SK-N-SH (cell line): Measurements from ENCODE around the gene TMPRSS9. TPM values are rescaled to one million over a fixed set of nuclear protein-coding genes. Genes with fewer than 3 reads are reported as not detected.
A peak's percentile ranks its signal among the peaks of the same experiment; 100 is the strongest.

Experiments used
- CTCF ChIA-PET: fragments of 300-600, 350-600 bp; formaldehyde crosslinking; extraction: SDS; loops from one replicate; lab custom pipeline; 2021; lab: Yijun Ruan, JAX
- POLR2A ChIA-PET: fragments of 350-600 bp; sonication (Branson Sonifier 250); formaldehyde crosslinking; extraction: SDS; loops from one replicate; lab custom pipeline; 2020; ENCODE audit warnings: antibody characterized with exemption, inconsistent platforms; lab: Yijun Ruan, JAX
- DNase-seq: peaks from one replicate; pipeline ENCODE4 v3.0.0; 2012
- H2AFZ ChIP-seq: fragments of 200-600 bp; sonication (generic); 2 replicates; pipeline ENCODE4 v1.8.1; 2016; ENCODE audit warnings: antibody characterized with exemption, mild to moderate bottlenecking, low read depth
- H3F3A ChIP-seq: fragments of 200-600 bp; sonication (generic); replicated peaks from 2 replicates; pipeline ENCODE3; 2016; ENCODE audit warnings: antibody characterized with exemption, mild to moderate bottlenecking; ENCODE audit not compliant: insufficient read depth
- H3K27ac ChIP-seq, 2 experiments: fragments of 200-500 bp in 1 of 2; fragments of 200-600 bp in 1 of 2; sonication (Bioruptor generic) in 1 of 2; sonication (generic), shearing (Covaris generic) in 1 of 2; 2 replicates each; pipeline versions ENCODE4 v1.5.1 to v1.6.1; 2014 to 2016; ENCODE audit warnings: low read depth in 2 of 2, inconsistent platforms in 1 of 2, low read length in 1 of 2, mild to moderate bottlenecking in 1 of 2, mixed read lengths in 1 of 2
- H3K27me3 ChIP-seq: fragments of 200-600 bp; sonication (generic), shearing (Covaris generic); 2 replicates; pipeline ENCODE4 v1.6.1; 2016; ENCODE audit warnings: mixed run types; ENCODE audit not compliant: insufficient read depth
- H3K36me3 ChIP-seq, 2 experiments: fragments of 200-500 bp in 1 of 2; fragments of 200-600 bp in 1 of 2; sonication (Bioruptor generic) in 1 of 2; sonication (generic) in 1 of 2; replicated peaks in 1 of 2; 2 replicates each; pipeline versions ENCODE3 to v1.5.1; 2014 to 2016; ENCODE audit warnings: low read length in 1 of 2, mild to moderate bottlenecking in 1 of 2; ENCODE audit not compliant: insufficient read depth in 2 of 2, control insufficient read depth in 1 of 2
- H3K4me1 ChIP-seq, 2 experiments: fragments of 200-500 bp in 1 of 2; fragments of 200-600 bp in 1 of 2; sonication (Bioruptor generic) in 1 of 2; sonication (generic), shearing (Covaris generic) in 1 of 2; 2 replicates each; pipeline versions ENCODE4 v1.5.1 to v1.6.1; 2014 to 2016; ENCODE audit warnings: low read depth in 1 of 2, low read length in 1 of 2, mixed run types in 1 of 2; ENCODE audit not compliant: insufficient read depth in 2 of 2, control insufficient read depth in 1 of 2
- H3K4me2 ChIP-seq: fragments of 200-600 bp; sonication (generic), shearing (Covaris generic); 2 replicates; pipeline ENCODE4 v1.6.1; 2017; ENCODE audit warnings: mixed run types
- H3K4me3 ChIP-seq, 2 experiments: fragments of 200-500 bp in 1 of 2; fragments of 200-600 bp in 1 of 2; sonication (Bioruptor generic) in 1 of 2; sonication (generic), shearing (Covaris generic) in 1 of 2; 2 replicates each; pipeline versions ENCODE4 v1.5.1 to v1.8.1; 2014 to 2016; ENCODE audit warnings: low read depth in 2 of 2, inconsistent platforms in 1 of 2, low read length in 1 of 2, mild to moderate bottlenecking in 1 of 2, mixed read lengths in 1 of 2, moderate library complexity in 1 of 2
- H3K79me2 ChIP-seq: fragments of 200-600 bp; sonication (generic); 2 replicates; pipeline ENCODE4 v1.8.1; 2017; ENCODE audit warnings: mild to moderate bottlenecking; ENCODE audit not compliant: insufficient read depth
- H3K9ac ChIP-seq: fragments of 200-600 bp; sonication (generic); 2 replicates; pipeline ENCODE4 v1.6.1; 2017; ENCODE audit warnings: mixed run types
- H3K9me2 ChIP-seq: fragments of 200-600 bp; sonication (generic); 2 replicates; pipeline ENCODE4 v1.6.1; 2017; ENCODE audit warnings: mixed run types
- H3K9me3 ChIP-seq: fragments of 200-600 bp; sonication (generic); 2 replicates; pipeline ENCODE4 v1.6.1; 2017; ENCODE audit warnings: mixed run types, mild to moderate bottlenecking, moderate library complexity
- H4K20me1 ChIP-seq: fragments of 200-600 bp; sonication (generic); 2 replicates; pipeline ENCODE4 v1.6.1; 2017; ENCODE audit warnings: mild to moderate bottlenecking, mixed run types; ENCODE audit not compliant: insufficient read depth
- ELF1 ChIP-seq: IDR thresholded peaks from 2 replicates; pipeline ENCODE4 v1.4.0; 2012
- EP300 ChIP-seq, 2 experiments: IDR thresholded peaks; 2 replicates each; pipeline versions ENCODE4 v1.4.0 to v1.6.1; 2012; ENCODE audit warnings: borderline replicate concordance in 1 of 2, low read depth in 1 of 2, low read length in 1 of 2
- MXI1 ChIP-seq: IDR thresholded peaks from 2 replicates; pipeline ENCODE4 v1.6.1; 2012; ENCODE audit warnings: mild to moderate bottlenecking, low read depth, low read length, improper control_type of control experiment
- RAD21 ChIP-seq: IDR thresholded peaks from 2 replicates; pipeline ENCODE4 v1.6.1; 2012; ENCODE audit warnings: mild to moderate bottlenecking, low read length
- RFX5 ChIP-seq: IDR thresholded peaks from 2 replicates; pipeline ENCODE4 v1.6.1; 2012; ENCODE audit warnings: mild to moderate bottlenecking, improper control_type of control experiment, low read length
- RXRA ChIP-seq: IDR thresholded peaks from 2 replicates; pipeline ENCODE4 v1.4.0; 2012; ENCODE audit warnings: low read depth, mild to moderate bottlenecking, borderline replicate concordance
- SIN3A ChIP-seq: IDR thresholded peaks from 2 replicates; pipeline ENCODE4 v1.6.1; 2012; ENCODE audit warnings: low read depth, mild to moderate bottlenecking, low read length, moderate library complexity, borderline replicate concordance
- SMC3 ChIP-seq: IDR thresholded peaks from 2 replicates; pipeline ENCODE4 v1.6.1; 2012; ENCODE audit warnings: low read depth, low read length, improper control_type of control experiment
- TCF12 ChIP-seq: IDR thresholded peaks from 2 replicates; pipeline ENCODE4 v1.4.0; 2012
- TEAD4 ChIP-seq: IDR thresholded peaks from 2 replicates; pipeline ENCODE4 v1.4.0; 2012; ENCODE audit warnings: mild to moderate bottlenecking, borderline replicate concordance; ENCODE audit not compliant: insufficient read depth
- YY1 ChIP-seq: IDR thresholded peaks from 2 replicates; pipeline ENCODE4 v1.4.0; 2012; ENCODE audit warnings: low read depth, mild to moderate bottlenecking
- WGBS: methylation state at CpG from one replicate; pipeline ENCODE4 v1.1.6; 2017; ENCODE audit warnings: low lambda C conversion rate; 5-methylcytosine and 5-hydroxymethylcytosine counted together
- polyA plus RNA-seq, 3 experiments: library from polyadenylated mRNA; depleted of rRNA; stranded (reverse); fragments of >200 nt; gene quantifications; 2 replicates each; pipeline ENCODE4 v1.2.3, GENCODE V29; 2012
- TF ChIP-seq, protein P1 (sequence below): IDR thresholded peaks from 2 replicates; pipeline ENCODE4 v1.4.0; 2012; ENCODE audit warnings: low read depth
- TF ChIP-seq, protein P2 (sequence below): IDR thresholded peaks from 2 replicates; pipeline ENCODE4 v1.6.1; 2012; ENCODE audit warnings: mild to moderate bottlenecking, low read depth, low read length, moderate library complexity
- TF ChIP-seq, protein P3 (sequence below): fragments of 150-350 bp; IDR thresholded peaks from 2 replicates; pipeline ENCODE4 v1.6.1; 2017; ENCODE audit warnings: antibody characterized with exemption, low read length, low read depth, borderline replicate concordance

Gene TMPRSS9
- polyA plus RNA-seq, 1 of the 3 experiments (the other 2 are of a cell fraction), result not detected

DNA sequence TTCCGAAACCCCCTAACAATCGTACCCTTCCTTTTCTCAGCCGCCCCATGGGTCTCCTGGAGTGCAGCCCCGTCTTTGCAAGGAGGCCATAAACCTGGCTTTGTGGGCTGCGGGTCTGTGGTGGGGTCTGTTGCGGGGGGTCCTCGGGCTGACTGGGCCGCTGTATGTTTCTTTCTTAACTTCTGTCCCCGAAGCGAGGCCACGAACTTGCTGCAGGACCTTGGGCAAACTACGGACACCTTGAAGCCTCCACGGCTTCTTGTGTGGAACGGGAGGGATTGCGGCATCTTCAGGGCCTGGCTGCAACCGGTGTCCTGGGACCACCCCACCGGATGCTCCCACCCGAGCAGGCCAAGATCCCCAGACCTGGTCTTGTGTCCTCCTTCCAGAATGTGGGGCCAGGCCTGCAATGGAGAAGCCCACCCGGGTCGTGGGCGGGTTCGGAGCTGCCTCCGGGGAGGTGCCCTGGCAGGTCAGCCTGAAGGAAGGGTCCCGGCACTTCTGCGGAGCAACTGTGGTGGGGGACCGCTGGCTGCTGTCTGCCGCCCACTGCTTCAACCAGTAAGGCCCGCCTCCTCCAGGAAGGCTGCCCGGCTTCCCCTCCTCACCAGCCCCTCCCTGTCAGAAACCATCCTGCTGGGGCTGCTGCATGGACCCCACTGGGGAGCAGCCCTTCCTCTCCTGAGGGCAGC is 55.4 kb downstream of the TMPRSS9 start:
- CTCF ChIA-PET, result interaction anchor here (0.7 kb wide), 1 partner anchor 179 kb away, joined by 3 read pairs; the partner anchor contains the start of gene PLEKHJ1
- TF ChIP-seq TCF12 (no peak), YY1 (no peak), RXRA (no peak)
- TF ChIP-seq, protein P1, sequence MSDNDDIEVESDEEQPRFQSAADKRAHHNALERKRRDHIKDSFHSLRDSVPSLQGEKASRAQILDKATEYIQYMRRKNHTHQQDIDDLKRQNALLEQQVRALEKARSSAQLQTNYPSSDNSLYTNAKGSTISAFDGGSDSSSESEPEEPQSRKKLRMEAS, result no peak
- TF ChIP-seq, all 33 proteins: peak for 0
- no peak overlapping the region for H2AFZ ChIP-seq
- no peak overlapping the region for H3K4me3 ChIP-seq
- H4K20me1 ChIP-seq, result no peaks in the 10 kb centered on the region
- peaks cover 7% of the 10 kb centered on the region for H3F3A ChIP-seq
- H3K4me2 ChIP-seq, result no peak overlapping the region
- no peaks in the 10 kb centered on the region for H3K9me2 ChIP-seq
- H3K9me3 ChIP-seq, result 0 out of 2 replicates have a peak, but pooled peaks cover 5% of the 10 kb centered on the region
- POLR2A ChIA-PET, result interaction anchor here (0.9 kb wide), 1 partner anchor 12 kb away, joined by 4 read pairs; no protein-coding TSS in a partner anchor
- DNase-seq, result peak; percentile 33
- no peak overlapping the region for H3K9ac ChIP-seq
- peaks cover 2 to 6% of the 10 kb centered on the region in 2 experiments for H3K36me3 ChIP-seq
- no peaks in the 10 kb centered on the region; the same call in 1 of the 2 replicates for H3K27me3 ChIP-seq
- H3K27ac ChIP-seq, result no peak overlapping the region
- no peaks in the 10 kb centered on the region for H3K4me1 ChIP-seq
- 96% methylated on average over 11 of the region's 29 CpGs for WGBS
- no peaks in the 10 kb centered on the region for H3K79me2 ChIP-seq

DNA sequence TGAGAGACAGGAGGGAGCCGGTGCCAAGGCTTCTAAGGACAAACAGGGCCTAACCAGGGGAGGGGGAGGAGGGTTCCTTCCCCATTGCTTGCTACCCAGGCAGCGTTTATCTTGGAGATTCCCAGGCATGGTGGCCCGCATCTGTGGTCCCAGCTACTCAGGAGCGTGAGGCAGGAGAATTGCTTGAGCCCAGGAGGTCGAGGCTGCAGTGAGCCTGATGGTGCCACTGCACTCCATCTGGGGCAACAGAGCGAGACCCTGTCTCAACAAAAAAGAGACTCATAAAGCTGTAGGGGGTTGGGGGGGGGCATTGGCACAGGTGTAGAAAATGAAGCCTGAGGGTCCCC is 55.9 kb downstream of the TMPRSS9 start:
- H3K4me3 ChIP-seq, result no peak overlapping the region
- H3K9me2 ChIP-seq, result no peaks in the 10 kb centered on the region
- H2AFZ ChIP-seq, result no peak overlapping the region
- H3K27ac ChIP-seq, result no peak overlapping the region
- no peak overlapping the region for H3K9ac ChIP-seq
- 0 out of 2 replicates have a peak, but pooled peaks cover 5% of the 10 kb centered on the region for H3K9me3 ChIP-seq
- no peak for DNase-seq
- peaks cover 7% of the 10 kb centered on the region for H3F3A ChIP-seq
- H3K4me2 ChIP-seq, result no peak overlapping the region
- peaks cover 4 to 6% of the 10 kb centered on the region in 2 experiments for H3K36me3 ChIP-seq
- TF ChIP-seq YY1, result no peak
- ChIA-PET CTCF (no interaction called here), POLR2A (interaction anchor here (0.9 kb wide), 1 partner anchor 12 kb away, joined by 4 read pairs; no protein-coding TSS in a partner anchor)
- H3K79me2 ChIP-seq, result no peaks in the 10 kb centered on the region
- H4K20me1 ChIP-seq, result no peaks in the 10 kb centered on the region
- WGBS, result 60% methylated on average over 2 of the region's 6 CpGs
- H3K4me1 ChIP-seq, result no peaks in the 10 kb centered on the region
- H3K27me3 ChIP-seq, result no peaks in the 10 kb centered on the region; the same call in 1 of the 2 replicates

DNA sequence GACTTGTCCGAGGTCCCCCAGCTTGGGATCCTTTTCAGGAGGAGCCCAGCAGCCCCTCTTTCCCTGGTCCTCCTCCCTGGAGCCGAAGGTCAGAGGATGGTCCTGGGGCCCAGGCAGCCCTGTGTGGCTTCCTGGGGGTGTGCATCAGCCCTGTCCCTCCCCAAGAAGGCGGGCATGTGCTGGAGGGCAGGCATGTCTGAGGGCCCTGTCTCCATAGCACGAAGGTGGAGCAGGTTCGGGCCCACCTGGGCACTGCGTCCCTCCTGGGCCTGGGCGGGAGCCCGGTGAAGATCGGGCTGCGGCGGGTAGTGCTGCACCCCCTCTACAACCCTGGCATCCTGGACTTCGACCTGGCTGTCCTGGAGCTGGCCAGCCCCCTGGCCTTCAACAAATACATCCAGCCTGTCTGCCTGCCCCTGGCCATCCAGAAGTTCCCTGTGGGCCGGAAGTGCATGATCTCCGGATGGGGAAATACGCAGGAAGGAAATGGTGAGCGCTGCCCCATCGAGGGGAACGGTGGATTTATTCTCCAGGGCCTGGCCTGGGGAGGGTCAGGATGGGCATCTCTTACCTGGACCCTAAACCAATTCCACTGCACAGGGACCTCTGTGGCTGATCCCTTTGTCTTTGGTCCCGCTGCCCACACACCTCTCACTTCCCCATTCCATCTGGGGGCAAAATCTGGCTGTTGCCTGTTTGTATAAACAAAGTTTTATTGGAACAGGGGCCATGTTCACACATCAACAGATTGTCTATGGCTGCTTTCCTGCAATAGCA is 56.4 kb downstream of the TMPRSS9 start:
- Histone ChIP-seq H3K4me1 (no peaks in the 10 kb centered on the region), H3K9me2 (no peaks in the 10 kb centered on the region), H3K4me3 (no peak overlapping the region), H3K36me3 (peaks cover 4 to 6% of the 10 kb centered on the region in 2 experiments), H3K9me3 (0 out of 2 replicates have a peak, but pooled peaks cover 5% of the 10 kb centered on the region), H4K20me1 (no peaks in the 10 kb centered on the region), H3K27ac (no peak overlapping the region), H2AFZ (no peak overlapping the region), H3K27me3 (no peaks in the 10 kb centered on the region; the same call in 1 of the 2 replicates), H3K4me2 (no peak overlapping the region), H3K9ac (no peak overlapping the region), H3F3A (peaks cover 7% of the 10 kb centered on the region), H3K79me2 (no peaks in the 10 kb centered on the region)
- POLR2A ChIA-PET, result interaction anchor here (0.9 kb wide), 1 partner anchor 13 kb away, joined by 4 read pairs; no protein-coding TSS in a partner anchor
- peak; percentile 24 for DNase-seq
- CTCF ChIA-PET, result no interaction called here
- WGBS, result 95% methylated on average over 2 of the region's 19 CpGs
- TF ChIP-seq TCF12, result no peak
- TF ChIP-seq EP300 (IDR thresholded peaks at IDR 0.05; ENCODE audit: borderline replicate concordance in 1 of 2, low read depth in 1 of 2, low read length in 1 of 2), result no peak
- TF ChIP-seq, protein P2, sequence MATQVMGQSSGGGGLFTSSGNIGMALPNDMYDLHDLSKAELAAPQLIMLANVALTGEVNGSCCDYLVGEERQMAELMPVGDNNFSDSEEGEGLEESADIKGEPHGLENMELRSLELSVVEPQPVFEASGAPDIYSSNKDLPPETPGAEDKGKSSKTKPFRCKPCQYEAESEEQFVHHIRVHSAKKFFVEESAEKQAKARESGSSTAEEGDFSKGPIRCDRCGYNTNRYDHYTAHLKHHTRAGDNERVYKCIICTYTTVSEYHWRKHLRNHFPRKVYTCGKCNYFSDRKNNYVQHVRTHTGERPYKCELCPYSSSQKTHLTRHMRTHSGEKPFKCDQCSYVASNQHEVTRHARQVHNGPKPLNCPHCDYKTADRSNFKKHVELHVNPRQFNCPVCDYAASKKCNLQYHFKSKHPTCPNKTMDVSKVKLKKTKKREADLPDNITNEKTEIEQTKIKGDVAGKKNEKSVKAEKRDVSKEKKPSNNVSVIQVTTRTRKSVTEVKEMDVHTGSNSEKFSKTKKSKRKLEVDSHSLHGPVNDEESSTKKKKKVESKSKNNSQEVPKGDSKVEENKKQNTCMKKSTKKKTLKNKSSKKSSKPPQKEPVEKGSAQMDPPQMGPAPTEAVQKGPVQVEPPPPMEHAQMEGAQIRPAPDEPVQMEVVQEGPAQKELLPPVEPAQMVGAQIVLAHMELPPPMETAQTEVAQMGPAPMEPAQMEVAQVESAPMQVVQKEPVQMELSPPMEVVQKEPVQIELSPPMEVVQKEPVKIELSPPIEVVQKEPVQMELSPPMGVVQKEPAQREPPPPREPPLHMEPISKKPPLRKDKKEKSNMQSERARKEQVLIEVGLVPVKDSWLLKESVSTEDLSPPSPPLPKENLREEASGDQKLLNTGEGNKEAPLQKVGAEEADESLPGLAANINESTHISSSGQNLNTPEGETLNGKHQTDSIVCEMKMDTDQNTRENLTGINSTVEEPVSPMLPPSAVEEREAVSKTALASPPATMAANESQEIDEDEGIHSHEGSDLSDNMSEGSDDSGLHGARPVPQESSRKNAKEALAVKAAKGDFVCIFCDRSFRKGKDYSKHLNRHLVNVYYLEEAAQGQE, result no peak
- no peak for TF ChIP-seq RFX5
- TF ChIP-seq TEAD4, result no peak
- no peak for TF ChIP-seq MXI1
- TF ChIP-seq ELF1, result no peak
- no peak for TF ChIP-seq SIN3A
- no peak for TF ChIP-seq YY1
- no peak for TF ChIP-seq RAD21
- TF ChIP-seq, protein P3, sequence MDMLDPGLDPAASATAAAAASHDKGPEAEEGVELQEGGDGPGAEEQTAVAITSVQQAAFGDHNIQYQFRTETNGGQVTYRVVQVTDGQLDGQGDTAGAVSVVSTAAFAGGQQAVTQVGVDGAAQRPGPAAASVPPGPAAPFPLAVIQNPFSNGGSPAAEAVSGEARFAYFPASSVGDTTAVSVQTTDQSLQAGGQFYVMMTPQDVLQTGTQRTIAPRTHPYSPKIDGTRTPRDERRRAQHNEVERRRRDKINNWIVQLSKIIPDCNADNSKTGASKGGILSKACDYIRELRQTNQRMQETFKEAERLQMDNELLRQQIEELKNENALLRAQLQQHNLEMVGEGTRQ, result no peak
- TF ChIP-seq SMC3, result no peak
